Activated CD4-positive, CD25-positive, alpha-beta regulatory T cell treated with anti-CD3 and anti-CD28 coated beads, Interleukin-2, amount 50 U/mL, for 72 hours (primary cell): ENCODE results near the gene LRBA.
"Not testable (repeated sequence)": the region's sequence is repeated elsewhere in the genome, so short reads cannot be mapped to it uniquely, and the experiment has no call there.

Source experiments
- DNase-seq: peaks from one replicate; pipeline ENCODE4 v3.0.0; 2021

LRBA gene, protein sequence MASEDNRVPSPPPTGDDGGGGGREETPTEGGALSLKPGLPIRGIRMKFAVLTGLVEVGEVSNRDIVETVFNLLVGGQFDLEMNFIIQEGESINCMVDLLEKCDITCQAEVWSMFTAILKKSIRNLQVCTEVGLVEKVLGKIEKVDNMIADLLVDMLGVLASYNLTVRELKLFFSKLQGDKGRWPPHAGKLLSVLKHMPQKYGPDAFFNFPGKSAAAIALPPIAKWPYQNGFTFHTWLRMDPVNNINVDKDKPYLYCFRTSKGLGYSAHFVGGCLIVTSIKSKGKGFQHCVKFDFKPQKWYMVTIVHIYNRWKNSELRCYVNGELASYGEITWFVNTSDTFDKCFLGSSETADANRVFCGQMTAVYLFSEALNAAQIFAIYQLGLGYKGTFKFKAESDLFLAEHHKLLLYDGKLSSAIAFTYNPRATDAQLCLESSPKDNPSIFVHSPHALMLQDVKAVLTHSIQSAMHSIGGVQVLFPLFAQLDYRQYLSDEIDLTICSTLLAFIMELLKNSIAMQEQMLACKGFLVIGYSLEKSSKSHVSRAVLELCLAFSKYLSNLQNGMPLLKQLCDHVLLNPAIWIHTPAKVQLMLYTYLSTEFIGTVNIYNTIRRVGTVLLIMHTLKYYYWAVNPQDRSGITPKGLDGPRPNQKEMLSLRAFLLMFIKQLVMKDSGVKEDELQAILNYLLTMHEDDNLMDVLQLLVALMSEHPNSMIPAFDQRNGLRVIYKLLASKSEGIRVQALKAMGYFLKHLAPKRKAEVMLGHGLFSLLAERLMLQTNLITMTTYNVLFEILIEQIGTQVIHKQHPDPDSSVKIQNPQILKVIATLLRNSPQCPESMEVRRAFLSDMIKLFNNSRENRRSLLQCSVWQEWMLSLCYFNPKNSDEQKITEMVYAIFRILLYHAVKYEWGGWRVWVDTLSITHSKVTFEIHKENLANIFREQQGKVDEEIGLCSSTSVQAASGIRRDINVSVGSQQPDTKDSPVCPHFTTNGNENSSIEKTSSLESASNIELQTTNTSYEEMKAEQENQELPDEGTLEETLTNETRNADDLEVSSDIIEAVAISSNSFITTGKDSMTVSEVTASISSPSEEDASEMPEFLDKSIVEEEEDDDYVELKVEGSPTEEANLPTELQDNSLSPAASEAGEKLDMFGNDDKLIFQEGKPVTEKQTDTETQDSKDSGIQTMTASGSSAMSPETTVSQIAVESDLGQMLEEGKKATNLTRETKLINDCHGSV (N-terminal part only)

DNA sequence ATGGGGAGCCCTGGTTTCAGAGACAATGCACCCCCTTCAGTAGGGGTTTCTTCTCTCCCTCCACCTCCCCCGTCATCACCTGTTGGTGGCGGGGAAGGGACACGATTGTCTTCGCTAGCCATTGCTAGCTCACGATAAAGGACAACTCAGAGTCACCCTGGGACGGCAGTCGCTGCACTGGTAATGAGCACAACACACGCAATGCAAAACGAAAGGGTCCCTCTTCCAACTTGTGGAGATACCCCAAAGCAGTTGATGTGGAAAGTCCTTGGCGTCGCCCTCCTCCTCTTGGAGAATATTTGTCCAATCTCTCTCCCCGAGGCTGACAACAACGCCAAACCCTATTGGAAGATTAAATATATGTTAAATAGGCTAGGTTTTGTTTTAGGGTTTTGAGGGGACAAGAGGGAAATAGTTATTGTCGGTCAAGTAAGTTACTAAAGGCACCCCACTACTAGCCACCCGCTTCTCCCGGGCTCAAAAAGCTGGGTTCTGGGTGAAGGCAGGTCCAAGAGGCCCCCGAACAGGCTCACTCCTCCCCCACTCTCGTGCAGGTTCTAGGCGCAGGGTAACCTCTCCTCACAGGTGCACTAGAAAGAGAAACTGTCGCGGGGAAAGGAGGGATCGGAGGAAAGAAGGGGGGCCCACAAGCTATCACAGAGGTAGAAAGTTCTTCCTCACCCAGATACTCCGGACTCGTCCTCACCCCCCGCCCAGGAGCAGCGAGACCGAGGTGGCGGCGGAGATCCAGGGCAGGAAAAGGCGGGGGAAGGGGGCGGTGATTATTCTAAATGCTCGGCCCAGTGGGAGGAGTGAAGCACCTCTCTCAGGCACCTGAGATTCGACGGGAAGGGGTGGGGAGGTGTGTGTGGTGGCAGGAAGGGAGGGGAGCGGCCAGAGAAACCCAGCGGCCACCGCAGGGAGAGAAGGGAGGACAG lies at the start of gene LRBA:
Gene LRBA, minus strand, starts transcription at position 764 of the 938 bp plus-strand sequence. Its CDS starts 642 bp downstream, at position 122.
- peak; percentile 76 for DNase-seq

- DNase-seq, result not testable (repeated sequence)
Measured at GRCh38 chr4:151063143-151063542, 48.1 kb upstream of the LRBA start.

DNA sequence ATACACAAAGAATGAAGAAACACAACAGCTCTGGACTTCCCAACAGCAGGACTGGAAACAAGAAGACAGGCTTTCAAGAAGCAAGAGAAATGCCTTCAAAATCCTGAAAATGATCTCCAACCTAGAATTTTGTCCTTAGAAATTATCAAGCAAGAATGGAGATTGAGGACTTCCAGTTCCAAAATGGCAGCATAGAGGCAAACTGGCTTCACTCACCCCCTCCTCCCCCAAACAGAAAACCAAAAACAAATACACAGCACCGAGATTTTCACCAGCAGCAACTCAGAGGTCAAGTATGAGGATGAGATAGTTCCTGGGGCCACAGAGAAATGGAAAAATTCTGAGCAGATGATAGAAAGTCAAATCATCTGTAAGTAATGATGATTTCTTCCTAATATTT lies 40.5 kb upstream of the LRBA start:
- no peak for DNase-seq

DNA sequence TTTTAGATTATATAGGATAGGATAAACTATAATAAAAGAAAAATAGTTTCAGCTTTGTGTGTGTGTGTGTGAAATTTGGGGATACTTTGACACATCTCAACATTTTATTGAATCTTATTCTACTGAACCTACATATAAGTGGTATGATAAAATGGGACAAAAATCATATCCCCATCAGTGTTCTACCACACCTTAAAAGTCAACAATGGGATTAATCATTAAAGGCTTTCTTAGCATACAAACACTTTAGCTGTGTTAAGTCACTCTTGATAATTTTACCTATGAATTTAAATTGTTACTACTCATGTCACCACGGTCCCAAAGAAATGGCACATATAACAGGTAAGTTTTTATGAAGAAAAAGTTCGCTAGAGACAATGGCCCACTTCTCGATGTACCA lies 37.7 kb upstream of the LRBA start:
- no peak for DNase-seq

DNA sequence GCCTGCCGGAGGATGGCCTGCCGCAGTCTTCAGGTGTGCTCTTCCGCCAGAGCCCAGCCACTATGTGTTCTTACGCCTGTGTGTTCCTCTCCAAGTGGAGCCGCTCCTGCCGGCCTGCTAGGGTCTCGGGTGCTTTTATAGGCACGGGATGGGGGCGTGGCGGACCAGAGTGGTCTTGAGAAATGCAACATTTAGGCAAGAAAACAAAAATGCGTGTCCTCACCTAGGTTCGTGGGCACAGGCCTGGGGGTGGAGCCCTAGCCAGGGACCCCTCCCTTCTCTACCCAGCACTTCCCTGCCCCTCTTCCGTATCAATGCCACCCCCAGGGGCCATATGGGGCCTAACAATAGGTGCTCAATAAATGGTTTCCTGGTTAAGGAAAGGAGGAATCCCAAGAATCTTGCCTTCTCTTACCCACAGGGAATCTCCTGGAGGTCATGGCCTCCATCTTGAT lies 34.4 kb upstream of the LRBA start:
- DNase-seq, result no peak

GRCh38 chr4:151048913-151049312 lies 33.8 kb upstream of the LRBA start:
- no peak for DNase-seq

DNA sequence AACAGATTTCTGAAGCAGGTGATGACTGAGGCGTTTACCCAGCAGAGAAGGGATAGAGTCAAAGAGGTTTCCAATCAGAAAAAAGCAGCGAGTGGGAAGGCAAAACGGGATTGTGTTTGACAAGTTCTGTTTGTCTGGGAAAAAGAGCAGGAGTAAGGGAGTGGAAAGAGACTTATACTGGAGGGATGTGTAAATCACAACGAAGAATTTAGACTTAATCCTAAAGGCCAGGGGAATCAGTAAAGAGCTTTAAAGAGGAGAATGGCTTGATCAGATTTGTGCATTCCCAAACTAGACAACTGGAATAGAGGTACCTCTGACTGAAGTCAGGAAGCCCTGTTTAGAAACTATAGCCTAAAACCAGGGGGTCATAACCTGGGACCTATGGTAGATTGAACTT lies 31.5 kb upstream of the LRBA start:
- DNase-seq, result no peak

DNA sequence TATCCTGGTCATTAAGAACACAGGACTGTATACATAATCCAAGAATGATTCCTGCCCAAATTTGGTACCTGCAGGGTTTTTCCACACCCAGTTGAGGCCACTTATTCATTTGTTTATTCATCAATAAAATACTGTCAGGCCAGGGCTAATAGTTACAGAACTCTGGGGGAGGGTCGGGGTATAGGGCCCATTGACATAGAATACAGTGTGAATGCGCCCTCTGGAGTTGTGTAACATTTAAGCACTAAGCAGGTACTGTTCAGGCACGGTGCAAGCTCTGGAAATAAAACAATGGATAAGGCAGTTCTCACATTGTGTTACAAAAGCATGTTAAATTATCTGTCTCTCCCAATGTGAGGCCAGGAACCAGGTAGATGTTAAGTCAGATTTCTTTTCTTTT lies 30.8 kb upstream of the LRBA start:
- no peak for DNase-seq

GRCh38 chr4:151043803-151044515 lies 28.9 kb upstream of the LRBA start:
- no peak for DNase-seq

GRCh38 chr4:151039733-151040132 lies 24.6 kb upstream of the LRBA start:
- DNase-seq, result no peak

- DNase-seq, result no peak
Measured at GRCh38 chr4:151038452-151039157, 23.5 kb upstream of the LRBA start.

DNA sequence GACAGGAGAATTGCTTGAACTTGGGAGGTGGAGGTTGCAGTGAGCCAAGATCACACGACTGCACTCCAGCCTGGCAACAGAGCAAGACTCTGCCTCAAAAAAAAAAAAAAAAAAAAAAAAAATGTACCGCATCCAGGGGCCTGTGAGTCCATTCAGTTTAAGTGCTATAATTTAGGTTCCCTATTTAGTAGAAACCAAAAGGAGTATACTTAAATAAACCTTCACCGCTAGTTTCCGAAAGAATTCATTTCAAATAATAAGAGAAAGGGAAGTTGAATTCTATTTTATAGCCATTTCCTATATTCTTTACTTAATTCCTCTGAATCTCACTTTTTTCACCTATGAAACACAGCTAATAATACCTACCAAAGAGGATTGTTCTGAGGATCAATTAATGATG lies 20.8 kb upstream of the LRBA start:
- DNase-seq, result no peak

- DNase-seq, result no peak
Measured at GRCh38 chr4:151035328-151035727, 20.2 kb upstream of the LRBA start.

GRCh38 chr4:151034829-151035228 lies 19.7 kb upstream of the LRBA start:
- no peak for DNase-seq

DNA sequence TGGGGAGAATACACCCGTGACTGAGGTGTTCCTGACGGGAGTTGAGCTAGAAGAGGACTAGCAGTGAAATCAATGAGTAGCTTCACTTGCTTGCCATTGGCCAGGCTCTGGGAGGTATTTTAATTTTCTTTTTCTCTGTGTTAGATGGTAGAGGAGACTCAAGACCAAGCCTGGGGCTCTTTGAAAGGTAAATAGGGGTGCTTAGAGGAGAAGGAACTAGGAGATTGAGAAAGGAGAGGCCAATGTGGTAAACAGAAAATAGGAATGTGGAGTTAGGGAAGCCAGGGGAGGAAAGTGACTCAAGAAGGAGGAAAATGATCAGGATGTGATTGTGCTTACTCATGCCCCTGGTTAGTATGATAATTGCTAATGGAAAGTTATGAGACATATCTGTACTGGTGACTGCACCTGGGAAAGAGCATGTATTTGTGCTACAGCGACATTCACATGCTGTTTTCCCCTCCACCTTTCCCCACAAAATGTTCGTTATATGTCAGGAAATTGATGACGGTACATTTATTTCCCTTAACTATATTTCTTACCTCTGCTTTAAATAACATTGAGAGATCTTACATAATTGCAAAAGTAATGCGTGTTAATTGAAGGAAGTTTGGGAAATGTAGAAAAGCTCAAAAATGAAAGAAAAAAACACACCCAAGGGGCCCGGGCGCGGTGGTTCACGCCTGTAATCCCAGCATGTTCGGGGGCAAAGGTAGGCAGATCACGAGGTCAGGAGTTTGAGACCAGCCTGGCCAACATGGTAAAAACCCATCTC lies 16.9 kb upstream of the LRBA start:
- DNase-seq, result no peak

- DNase-seq, result no peak
Measured at GRCh38 chr4:151029537-151029936, 14.5 kb upstream of the LRBA start.

DNA sequence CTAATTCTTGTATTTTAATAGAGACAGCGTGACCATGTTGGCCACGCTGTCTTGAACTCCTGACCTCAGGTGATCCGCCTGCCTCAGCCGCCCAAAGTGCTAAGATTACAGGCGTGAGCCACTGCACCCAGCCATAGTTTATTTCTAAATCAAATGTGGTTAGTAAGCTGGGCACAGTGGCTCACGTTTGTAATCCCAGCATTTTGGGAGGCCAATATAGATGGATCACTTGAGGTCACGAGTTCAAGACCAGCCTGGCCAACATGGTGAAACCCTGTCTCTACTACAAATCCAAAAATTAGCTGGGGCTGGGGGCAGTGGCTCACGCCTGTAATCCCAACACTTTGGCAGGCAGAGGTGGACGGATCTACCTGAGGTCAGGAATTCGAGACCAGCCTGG lies 13.9 kb upstream of the LRBA start:
- DNase-seq, result not testable (repeated sequence)

DNA sequence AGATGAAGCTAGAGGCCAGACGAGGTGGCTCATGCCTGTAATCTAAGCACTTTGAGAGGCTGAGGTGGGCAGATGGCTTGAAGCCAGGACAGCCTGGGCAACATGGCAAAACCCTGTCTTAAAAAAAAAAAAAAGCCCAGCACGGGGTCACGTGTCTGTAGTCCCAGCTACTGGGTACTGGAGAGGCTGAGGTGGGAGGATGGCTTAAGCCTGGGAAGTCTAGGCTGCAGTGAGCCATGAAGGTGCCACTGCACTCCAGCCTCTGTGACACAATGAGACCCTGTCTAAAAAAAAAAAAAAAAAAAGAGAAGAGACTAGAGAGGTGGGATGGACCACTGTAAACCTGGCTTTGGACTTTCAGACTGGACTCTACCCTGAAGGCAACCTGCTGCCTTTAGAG lies 10.7 kb upstream of the LRBA start:
- no peak for DNase-seq

DNA sequence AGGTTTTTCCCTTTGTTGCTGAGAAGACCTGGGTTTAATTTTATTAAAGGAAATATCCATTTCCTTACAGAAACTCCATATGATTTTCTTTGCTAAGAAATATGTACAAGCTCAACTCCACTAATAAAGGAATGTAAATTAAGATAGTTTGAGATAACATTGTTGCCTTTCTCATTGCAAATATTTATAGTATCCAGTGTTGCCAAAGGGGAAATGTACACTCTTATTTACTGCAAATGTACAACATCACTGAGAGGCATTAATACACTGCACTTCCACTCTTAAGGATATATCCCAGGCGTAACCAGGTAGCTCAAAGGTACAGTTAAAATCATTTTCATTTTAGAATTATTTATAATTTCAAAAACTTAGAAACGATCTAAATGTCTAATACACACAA lies 7.5 kb upstream of the LRBA start:
- no peak for DNase-seq
